Osteoblast (primary cell): ENCODE measurements around the gene ZNF789. TPM values are rescaled to one million over a fixed set of nuclear protein-coding genes. Genes with fewer than 3 reads are reported as not detected.
A peak's percentile ranks its signal among the peaks of the same experiment; 100 is the strongest.

Experiments
- DNase-seq: peaks from one replicate; pipeline ENCODE4 v3.0.0; 2011; ENCODE audit warnings: low spot score, mixed read lengths; ENCODE audit not compliant: insufficient read length; ENCODE audit errors: missing footprints
- H2AFZ ChIP-seq: 2 replicates; pipeline ENCODE4 v1.6.0; 2011; ENCODE audit warnings: mild to moderate bottlenecking, low read length
- H3K27ac ChIP-seq: 2 replicates; pipeline ENCODE4 v1.5.1; 2011; ENCODE audit warnings: mild to moderate bottlenecking, low read depth, low read length, moderate library complexity
- H3K27me3 ChIP-seq: 2 replicates; pipeline ENCODE4 v1.6.0; 2012; ENCODE audit warnings: mild to moderate bottlenecking, control low read depth, inconsistent platforms, low read length, moderate library complexity; ENCODE audit not compliant: insufficient read depth
- H3K36me3 ChIP-seq: 2 replicates; pipeline ENCODE4 v1.5.1; 2011; ENCODE audit warnings: mild to moderate bottlenecking, low read length, control low read depth, moderate library complexity; ENCODE audit not compliant: insufficient read depth
- H3K4me1 ChIP-seq: 2 replicates; pipeline ENCODE4 v1.5.1; 2011; ENCODE audit warnings: mild to moderate bottlenecking, low read length, control low read depth, moderate library complexity; ENCODE audit not compliant: insufficient read depth
- H3K4me2 ChIP-seq: 2 replicates; pipeline ENCODE4 v1.6.0; 2011; ENCODE audit warnings: mild to moderate bottlenecking, low read length; ENCODE audit not compliant: insufficient read depth
- H3K4me3 ChIP-seq: fragments of 200-600 bp; sonication (generic); 3 replicates; pipeline ENCODE4 v1.5.1; 2012; ENCODE audit warnings: mild to moderate bottlenecking, low read length, inconsistent platforms; ENCODE audit not compliant: insufficient read depth
- H3K79me2 ChIP-seq: 2 replicates; pipeline ENCODE4 v1.6.0; 2012; ENCODE audit warnings: mild to moderate bottlenecking, low read length, control low read depth, inconsistent platforms; ENCODE audit not compliant: insufficient read depth
- H3K9me3 ChIP-seq: 2 replicates; pipeline ENCODE4 v1.5.1; 2011; ENCODE audit warnings: low read depth, low read length, control low read depth
- H4K20me1 ChIP-seq: 2 replicates; pipeline ENCODE4 v1.6.0; 2012; ENCODE audit warnings: mild to moderate bottlenecking, low read length, control low read depth; ENCODE audit not compliant: insufficient read depth
- CTCF ChIP-seq: IDR thresholded peaks from 2 replicates; pipeline ENCODE4 v1.5.1; 2011; ENCODE audit warnings: mild to moderate bottlenecking, low read depth, low read length, moderate library complexity; ENCODE audit errors: extremely low read depth
- total RNA-seq: library from RNA; depleted of rRNA; stranded (reverse); fragments of >200 nt; gene quantifications from 2 replicates; pipeline ENCODE4 v1.2.3, GENCODE V29; 2012

Gene ZNF789
- total RNA-seq, 1 donor = 6.9 TPM

GRCh38 chr7:99476107-99476506, 3.4 kb downstream of the ZNF789 start:
- H2AFZ ChIP-seq = no peak overlapping the region
- H3K9me3 ChIP-seq = no peaks in the 10 kb centered on the region
- TF ChIP-seq CTCF = no peak
- H4K20me1 ChIP-seq = peaks cover 6% of the 10 kb centered on the region
- H3K4me1 ChIP-seq = no peaks in the 10 kb centered on the region
- DNase-seq = peak; percentile 62
- H3K79me2 ChIP-seq = peaks cover 73% of the 10 kb centered on the region
- H3K4me3 ChIP-seq = no peak overlapping the region
- H3K36me3 ChIP-seq = peaks cover 31% of the 10 kb centered on the region
- H3K27me3 ChIP-seq = no peaks in the 10 kb centered on the region
- H3K27ac ChIP-seq = no peak overlapping the region
- no peak overlapping the region for H3K4me2 ChIP-seq

- Histone ChIP-seq H3K79me2 (peaks cover 62% of the 10 kb centered on the region), H4K20me1 (peaks cover 6% of the 10 kb centered on the region), H3K27ac (no peak overlapping the region), H3K4me3 (no peak overlapping the region), H3K4me2 (no peak overlapping the region), H2AFZ (no peak overlapping the region), H3K4me1 (no peaks in the 10 kb centered on the region), H3K9me3 (no peaks in the 10 kb centered on the region), H3K27me3 (no peaks in the 10 kb centered on the region), H3K36me3 (peaks cover 43% of the 10 kb centered on the region)
- no peak for TF ChIP-seq CTCF
- peak; percentile 2 for DNase-seq
Measured at GRCh38 chr7:99478464-99479440, 6.1 kb downstream of the ZNF789 start.

GRCh38 chr7:99485094-99485493, 12.4 kb downstream of the ZNF789 start:
- Histone ChIP-seq H3K79me2 (peaks cover 3% of the 10 kb centered on the region), H3K4me3 (no peak overlapping the region), H3K27ac (no peak overlapping the region), H2AFZ (no peak overlapping the region), H3K36me3 (peaks cover 38% of the 10 kb centered on the region), H3K4me1 (no peaks in the 10 kb centered on the region), H3K9me3 (no peaks in the 10 kb centered on the region), H3K27me3 (no peaks in the 10 kb centered on the region), H3K4me2 (no peak overlapping the region), H4K20me1 (peaks cover 3% of the 10 kb centered on the region)
- TF ChIP-seq CTCF = no peak
- no peak for DNase-seq

- Histone ChIP-seq H3K4me3 (no peak overlapping the region), H3K4me1 (no peaks in the 10 kb centered on the region), H4K20me1 (peaks cover 3% of the 10 kb centered on the region), H3K9me3 (peaks cover 9% of the 10 kb centered on the region), H3K4me2 (no peak overlapping the region), H2AFZ (no peak overlapping the region), H3K79me2 (peaks cover 10% of the 10 kb centered on the region), H3K36me3 (peaks cover 30% of the 10 kb centered on the region), H3K27ac (no peak overlapping the region), H3K27me3 (no peaks in the 10 kb centered on the region)
- peak; percentile 25 for DNase-seq
- TF ChIP-seq CTCF = no peak
Measured at GRCh38 chr7:99489235-99489634, 16.5 kb downstream of the ZNF789 start.
